D721Med (cell line): ENCODE measurements around the gene LRMDA.

Experiments
- DNase-seq: peaks from one replicate; pipeline ENCODE4 v3.0.0; 2011; ENCODE audit warnings: low spot score; ENCODE audit not compliant: insufficient read length
- FAIRE-seq: peaks from 2 replicates; lab custom pipeline; 2011; peaks lifted over from hg19 to GRCh38; lab: Jason Lieb, UNC
- TF ChIP-seq, protein P1 (sequence below): IDR thresholded peaks from 2 replicates; pipeline ENCODE4 v1.5.1; 2012; ENCODE audit warnings: mild to moderate bottlenecking, control low read depth; ENCODE audit not compliant: insufficient read depth; ENCODE audit errors: missing control alignments

Gene LRMDA

DNA sequence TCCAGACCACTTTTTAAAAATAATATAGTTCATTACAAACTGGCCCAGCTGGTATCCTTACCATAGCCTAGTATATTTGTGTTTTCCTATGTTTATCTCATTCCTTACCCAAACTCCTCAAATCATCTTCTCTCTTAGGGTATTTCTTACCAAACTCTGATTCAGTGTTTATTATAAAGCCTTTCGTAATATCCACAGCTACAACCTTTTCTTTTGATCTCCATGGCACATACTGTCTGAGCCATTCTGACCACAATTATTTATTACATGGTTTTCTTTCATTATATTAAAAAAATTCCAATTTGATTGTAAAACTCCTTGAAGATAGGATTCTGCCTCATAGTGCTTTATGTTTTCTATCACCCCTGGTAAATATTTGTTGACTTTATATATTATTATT is 94.2 kb downstream of the LRMDA start:
- TF ChIP-seq, protein P1, sequence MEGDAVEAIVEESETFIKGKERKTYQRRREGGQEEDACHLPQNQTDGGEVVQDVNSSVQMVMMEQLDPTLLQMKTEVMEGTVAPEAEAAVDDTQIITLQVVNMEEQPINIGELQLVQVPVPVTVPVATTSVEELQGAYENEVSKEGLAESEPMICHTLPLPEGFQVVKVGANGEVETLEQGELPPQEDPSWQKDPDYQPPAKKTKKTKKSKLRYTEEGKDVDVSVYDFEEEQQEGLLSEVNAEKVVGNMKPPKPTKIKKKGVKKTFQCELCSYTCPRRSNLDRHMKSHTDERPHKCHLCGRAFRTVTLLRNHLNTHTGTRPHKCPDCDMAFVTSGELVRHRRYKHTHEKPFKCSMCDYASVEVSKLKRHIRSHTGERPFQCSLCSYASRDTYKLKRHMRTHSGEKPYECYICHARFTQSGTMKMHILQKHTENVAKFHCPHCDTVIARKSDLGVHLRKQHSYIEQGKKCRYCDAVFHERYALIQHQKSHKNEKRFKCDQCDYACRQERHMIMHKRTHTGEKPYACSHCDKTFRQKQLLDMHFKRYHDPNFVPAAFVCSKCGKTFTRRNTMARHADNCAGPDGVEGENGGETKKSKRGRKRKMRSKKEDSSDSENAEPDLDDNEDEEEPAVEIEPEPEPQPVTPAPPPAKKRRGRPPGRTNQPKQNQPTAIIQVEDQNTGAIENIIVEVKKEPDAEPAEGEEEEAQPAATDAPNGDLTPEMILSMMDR = no peak
- DNase-seq (no peak), FAIRE-seq (no peak)

DNA sequence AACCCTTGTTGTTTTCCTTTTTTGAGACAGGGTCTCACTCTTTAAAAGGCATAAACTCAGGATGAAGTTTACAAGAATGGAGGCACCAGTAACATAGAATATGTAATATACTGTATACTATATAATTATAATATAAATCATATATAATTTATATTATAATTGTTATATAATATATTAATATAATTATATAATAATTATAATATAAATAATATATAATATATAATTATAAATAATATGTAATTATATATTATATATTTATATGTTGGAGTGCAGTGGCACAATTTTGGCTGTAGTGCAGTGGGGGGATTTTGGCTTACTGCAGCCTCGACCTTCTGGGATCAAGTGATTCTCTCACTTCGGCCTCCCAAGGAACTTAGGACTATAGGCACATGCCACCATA is 96.1 kb downstream of the LRMDA start:
- no peak for FAIRE-seq
- TF ChIP-seq, protein P1 = no peak
- no peak for DNase-seq

DNA sequence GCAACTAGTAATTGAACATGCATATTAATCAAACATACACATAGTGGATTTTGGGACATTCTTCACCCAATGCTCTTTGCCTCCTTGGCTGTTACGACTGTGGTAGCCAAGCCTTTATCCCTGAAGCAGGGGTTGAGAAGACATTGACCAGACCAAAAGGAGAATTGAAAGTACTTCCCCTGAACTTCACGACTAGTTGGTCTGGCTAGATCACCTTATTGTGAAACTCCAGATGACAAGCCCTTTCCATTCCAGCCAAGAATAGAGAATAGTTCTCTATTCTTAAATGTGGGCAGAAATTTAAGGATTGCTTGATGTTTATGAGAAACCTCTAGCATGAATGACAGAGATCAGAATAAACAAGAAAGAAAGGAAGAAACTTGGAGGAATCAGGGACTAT is 97.0 kb downstream of the LRMDA start:
- TF ChIP-seq, protein P1 = no peak
- FAIRE-seq = no peak

DNA sequence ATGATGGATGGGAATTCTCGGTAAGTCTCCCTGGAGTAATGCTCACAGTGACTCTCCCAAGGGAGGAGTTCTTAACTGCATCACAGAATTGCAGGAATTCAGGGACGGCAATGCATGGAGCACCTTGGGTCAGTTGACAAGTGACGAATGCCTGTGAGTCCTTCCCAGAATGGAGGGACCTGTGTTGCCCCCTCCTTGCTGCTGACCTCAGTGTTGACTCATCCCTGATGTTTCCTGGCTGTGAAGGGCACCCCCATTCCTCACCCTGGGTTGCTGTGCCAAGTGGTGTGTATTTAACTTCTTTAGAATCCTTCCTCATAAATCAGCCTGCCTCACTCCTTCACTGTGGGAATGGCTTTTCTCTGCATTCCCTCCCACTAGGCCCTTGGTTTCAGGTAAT is 98.9 kb downstream of the LRMDA start:
- DNase-seq = no peak
- FAIRE-seq = no peak
- TF ChIP-seq, protein P1 = no peak

More for the DNA sequence above, 97.0 kb downstream of the LRMDA start:
- DNase-seq = no peak

DNA sequence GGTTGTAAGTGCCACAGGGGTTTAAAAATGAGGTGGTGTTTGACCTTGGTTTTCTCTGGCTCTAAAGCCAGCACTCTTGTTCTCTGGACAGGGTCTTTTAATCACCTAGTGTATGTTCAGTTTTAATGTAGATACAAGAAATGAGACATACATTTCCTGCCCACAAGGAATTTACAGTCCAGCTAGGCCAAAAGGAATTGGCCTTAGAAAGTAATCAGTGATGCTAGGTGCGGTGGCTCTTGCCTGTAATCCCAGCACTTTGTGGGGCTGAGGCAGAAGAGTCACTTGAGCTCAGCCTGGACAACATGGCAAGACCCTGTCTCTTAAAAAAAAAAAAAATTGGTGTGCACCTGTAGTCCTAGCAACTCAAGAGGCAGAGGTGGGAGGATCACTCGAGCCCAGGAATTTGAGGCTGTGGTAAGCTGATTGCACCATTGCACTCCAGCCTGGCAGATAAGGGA is 100.2 kb downstream of the LRMDA start:
- no peak for FAIRE-seq
- TF ChIP-seq, protein P1 = no peak
- DNase-seq = no peak

DNA sequence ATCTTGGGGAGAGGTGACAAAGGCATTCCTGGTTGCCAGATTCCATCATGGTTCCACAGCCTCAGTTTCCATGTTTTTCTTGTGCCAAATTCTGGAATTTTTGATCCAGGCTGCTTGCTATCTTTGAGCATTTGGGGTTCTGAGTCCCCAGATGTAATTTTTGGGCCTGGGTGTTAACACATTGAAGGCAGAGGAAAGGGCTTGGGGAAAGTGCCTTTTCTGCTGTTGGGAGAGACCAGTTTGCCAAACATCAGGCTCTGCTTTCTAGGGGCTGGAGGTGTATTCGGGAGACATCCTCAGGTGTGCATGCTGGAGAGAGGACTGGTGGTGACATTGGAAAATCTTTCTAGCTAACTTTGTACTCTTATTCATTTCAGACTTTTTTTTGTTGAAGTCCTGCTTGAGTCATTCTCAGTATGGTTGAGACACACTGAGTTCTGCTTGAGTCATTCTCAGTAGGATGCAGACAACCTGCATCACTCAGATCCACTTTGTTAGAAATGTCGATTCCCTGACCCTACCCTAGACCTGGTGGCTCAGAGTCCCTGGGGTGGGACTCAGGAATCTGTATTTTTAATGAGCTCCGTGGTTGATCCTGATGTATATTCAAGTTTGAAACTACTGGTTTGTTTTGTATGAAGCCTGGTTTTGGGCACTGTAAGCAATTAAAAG is 101.0 kb downstream of the LRMDA start:
- TF ChIP-seq, protein P1 = no peak
- FAIRE-seq (no peak), DNase-seq (no peak)

DNA sequence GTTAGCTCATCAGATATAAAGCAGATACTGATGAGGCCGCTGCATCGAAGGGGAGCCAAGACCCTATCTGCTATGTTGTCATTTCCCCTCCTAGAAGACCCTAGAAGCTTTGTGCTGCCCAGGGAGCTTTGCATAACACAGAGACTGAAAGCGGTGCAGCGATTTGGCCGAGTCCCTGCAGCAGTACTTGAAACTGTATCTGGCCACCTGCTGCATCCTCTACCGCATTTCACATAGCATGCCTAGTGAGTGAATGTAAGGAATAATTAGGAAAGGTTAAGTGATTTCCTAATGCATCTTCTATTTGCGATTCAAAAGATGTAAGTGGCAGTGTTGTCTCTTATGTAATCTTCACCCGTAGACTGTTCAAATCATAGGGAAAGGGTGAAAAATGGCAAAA is 106.7 kb downstream of the LRMDA start:
- FAIRE-seq (no peak), DNase-seq (no peak)
- TF ChIP-seq, protein P1 = no peak
